Nephron (organoid): ENCODE data around the gene SPRR2A.
"Not testable (repeated sequence)": the region's sequence is repeated elsewhere in the genome, so short reads cannot be mapped to it uniquely, and the experiment has no call there.

Source experiments
- H3K27ac Mint-ChIP-seq, 3 experiments: 2 replicates each; pipeline ENCODE4 v1.8.0; 2020; ENCODE audit warnings: mixed read lengths in 3 of 3, mild to moderate bottlenecking in 2 of 3, moderate library complexity in 1 of 3
- H3K27me3 Mint-ChIP-seq: 2 replicates; pipeline ENCODE4 v1.8.0; 2021; ENCODE audit warnings: low read depth, mild to moderate bottlenecking, moderate library complexity, mixed read lengths
- H3K36me3 Mint-ChIP-seq: 2 replicates; pipeline ENCODE4 v1.8.0; 2020; ENCODE audit warnings: low read depth, mixed read lengths
- H3K4me1 Mint-ChIP-seq: 2 replicates; pipeline ENCODE4 v1.8.0; 2020; ENCODE audit warnings: mixed read lengths
- H3K4me3 Mint-ChIP-seq, 3 experiments: 2 replicates each; pipeline ENCODE4 v1.8.0; 2020; ENCODE audit warnings: mild to moderate bottlenecking in 3 of 3, mixed read lengths in 3 of 3, moderate library complexity in 2 of 3
- H3K9me3 Mint-ChIP-seq: 2 replicates; pipeline ENCODE4 v1.8.0; 2020; ENCODE audit warnings: mixed read lengths
- TF ChIP-seq, protein P1 (sequence below), 3 experiments: fragments of 200-600 bp; sonication (generic); IDR thresholded peaks; one replicate each; pipeline ENCODE4 v1.5.0; 2021; ENCODE audit warnings: antibody characterized with exemption in 3 of 3; ENCODE audit not compliant: unreplicated experiment in 3 of 3

Gene SPRR2A

DNA sequence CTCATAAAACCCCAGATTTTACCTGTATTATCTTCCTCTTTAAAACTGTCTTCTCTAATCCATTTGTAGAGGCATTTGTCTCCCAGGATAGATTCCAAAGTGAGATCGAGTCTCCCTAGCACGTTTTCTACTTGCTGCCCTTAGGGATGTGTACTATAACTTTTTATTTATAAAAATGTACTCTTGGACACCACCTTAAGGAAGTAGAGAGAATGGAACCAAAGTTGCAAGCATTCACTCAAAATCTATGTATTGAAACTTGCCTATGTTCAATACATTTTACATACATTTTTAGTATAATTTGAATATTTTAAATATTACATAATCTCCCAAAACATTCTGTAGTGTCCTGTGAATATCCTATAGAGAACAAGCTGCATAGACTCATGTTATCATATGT is 842 bp upstream of the SPRR2A start:
- Mint-ChIP-seq H3K27ac (no peak overlapping the region), H3K27me3 (no peaks in the 10 kb centered on the region), H3K9me3 (no peaks in the 10 kb centered on the region), H3K4me3 (no peak overlapping the region), H3K36me3 (no peaks in the 10 kb centered on the region), H3K4me1 (no peaks in the 10 kb centered on the region)
- TF ChIP-seq, protein P1, sequence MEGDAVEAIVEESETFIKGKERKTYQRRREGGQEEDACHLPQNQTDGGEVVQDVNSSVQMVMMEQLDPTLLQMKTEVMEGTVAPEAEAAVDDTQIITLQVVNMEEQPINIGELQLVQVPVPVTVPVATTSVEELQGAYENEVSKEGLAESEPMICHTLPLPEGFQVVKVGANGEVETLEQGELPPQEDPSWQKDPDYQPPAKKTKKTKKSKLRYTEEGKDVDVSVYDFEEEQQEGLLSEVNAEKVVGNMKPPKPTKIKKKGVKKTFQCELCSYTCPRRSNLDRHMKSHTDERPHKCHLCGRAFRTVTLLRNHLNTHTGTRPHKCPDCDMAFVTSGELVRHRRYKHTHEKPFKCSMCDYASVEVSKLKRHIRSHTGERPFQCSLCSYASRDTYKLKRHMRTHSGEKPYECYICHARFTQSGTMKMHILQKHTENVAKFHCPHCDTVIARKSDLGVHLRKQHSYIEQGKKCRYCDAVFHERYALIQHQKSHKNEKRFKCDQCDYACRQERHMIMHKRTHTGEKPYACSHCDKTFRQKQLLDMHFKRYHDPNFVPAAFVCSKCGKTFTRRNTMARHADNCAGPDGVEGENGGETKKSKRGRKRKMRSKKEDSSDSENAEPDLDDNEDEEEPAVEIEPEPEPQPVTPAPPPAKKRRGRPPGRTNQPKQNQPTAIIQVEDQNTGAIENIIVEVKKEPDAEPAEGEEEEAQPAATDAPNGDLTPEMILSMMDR (IDR thresholded peaks at IDR 0.05; ENCODE audit: unreplicated experiment in 3 of 3), result no peak

DNA sequence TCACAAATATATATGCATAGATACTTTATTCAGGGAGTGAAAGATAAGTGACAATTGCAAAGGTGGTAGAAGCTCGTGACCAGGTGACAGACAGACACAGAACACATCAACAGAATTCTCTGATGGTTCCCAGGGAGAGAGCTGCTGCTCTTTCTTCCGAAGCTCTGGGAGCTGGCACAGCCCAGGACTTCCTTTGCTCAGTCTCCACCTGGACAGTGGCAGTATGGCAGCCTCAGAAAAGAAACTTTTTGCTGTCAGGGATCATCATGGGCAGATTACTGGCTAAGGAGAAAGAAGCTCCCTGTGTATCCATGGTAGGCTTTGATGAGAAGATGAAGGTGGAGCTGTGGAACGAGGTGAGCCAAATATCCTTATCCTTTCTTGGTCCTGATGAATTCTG is 1.2 kb downstream of the SPRR2A start:
- not testable (repeated sequence) for H3K9me3 Mint-ChIP-seq, H3K36me3 Mint-ChIP-seq

GRCh38 chr1:153049211-153049610 is 8.1 kb downstream of the SPRR2A start:
- Mint-ChIP-seq H3K9me3 (no peaks in the 10 kb centered on the region), H3K4me1 (no peaks in the 10 kb centered on the region), H3K4me3 (no peak overlapping the region), H3K36me3 (no peaks in the 10 kb centered on the region), H3K27me3 (no peaks in the 10 kb centered on the region), H3K27ac (no peak overlapping the region)
- TF ChIP-seq, protein P1 (IDR thresholded peaks at IDR 0.05; ENCODE audit: unreplicated experiment in 3 of 3), result no peak

More for the DNA sequence above, 1.2 kb downstream of the SPRR2A start:
- not testable (repeated sequence) for H3K27me3 Mint-ChIP-seq, H3K4me1 Mint-ChIP-seq, H3K27ac Mint-ChIP-seq, H3K4me3 Mint-ChIP-seq

DNA sequence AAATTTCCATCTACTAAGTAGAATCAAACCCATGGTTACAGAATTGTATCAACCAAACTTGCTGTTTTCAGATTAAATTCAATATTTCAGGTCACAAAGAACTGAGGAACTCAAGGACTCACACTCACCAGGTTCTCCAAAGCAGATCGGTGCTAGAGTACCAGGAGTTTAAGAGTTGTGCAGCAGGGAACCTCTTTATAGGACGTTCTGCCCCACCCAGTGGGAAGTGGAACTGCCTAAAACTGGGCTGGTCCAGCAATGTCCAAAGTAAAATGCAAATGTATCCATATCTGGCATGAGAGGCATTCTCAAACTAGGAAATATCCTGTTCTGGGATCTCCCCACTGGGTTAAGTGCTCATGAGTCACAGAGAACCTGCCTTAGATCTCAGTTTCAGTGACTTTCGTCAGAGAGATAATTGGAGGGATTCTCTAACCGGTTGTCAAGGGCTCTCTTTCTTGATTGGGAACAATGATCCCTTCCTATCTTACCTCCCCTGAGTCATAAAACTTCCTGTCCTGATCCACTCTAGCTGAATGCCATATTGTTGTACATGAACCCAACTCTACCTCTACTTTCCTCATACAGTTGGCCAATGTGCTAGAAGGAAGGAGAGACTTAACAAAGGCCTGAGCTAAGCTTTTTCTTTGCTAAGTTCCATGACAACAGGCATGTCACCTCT is 16.2 kb downstream of the SPRR2A start, which contains the start of gene SPRR2D:
Gene SPRR2D (minus strand): TSS at position 171 of the 682 bp plus-strand sequence. CDS start 774 bp downstream, outside the sequence.
- TF ChIP-seq, protein P1 (IDR thresholded peaks at IDR 0.05; ENCODE audit: unreplicated experiment in 3 of 3), result no peak
- H3K4me1 Mint-ChIP-seq, result no peaks in the 10 kb centered on the region
- no peaks in the 10 kb centered on the region for H3K36me3 Mint-ChIP-seq
- H3K9me3 Mint-ChIP-seq, result no peaks in the 10 kb centered on the region
- no peak within 1 kb of the TSS for H3K27ac Mint-ChIP-seq
- no peak within 1 kb of the TSS for H3K4me3 Mint-ChIP-seq
- peaks cover 6% of the 10 kb centered on the region for H3K27me3 Mint-ChIP-seq

- no peak overlapping the region for H3K27ac Mint-ChIP-seq
- H3K4me1 Mint-ChIP-seq, result no peaks in the 10 kb centered on the region
- no peaks in the 10 kb centered on the region for H3K36me3 Mint-ChIP-seq
- TF ChIP-seq, protein P1 (IDR thresholded peaks at IDR 0.05; ENCODE audit: unreplicated experiment in 3 of 3), result no peak
- peaks cover 13% of the 10 kb centered on the region for H3K27me3 Mint-ChIP-seq
- no peak overlapping the region for H3K4me3 Mint-ChIP-seq
- H3K9me3 Mint-ChIP-seq, result no peaks in the 10 kb centered on the region
These were observed 22.1 kb downstream of the SPRR2A start for GRCh38 chr1:153035211-153035610.

GRCh38 chr1:153032677-153033308 is 24.5 kb downstream of the SPRR2A start:
- Mint-ChIP-seq H3K9me3 (no peaks in the 10 kb centered on the region), H3K27ac (no peak overlapping the region), H3K4me1 (no peaks in the 10 kb centered on the region), H3K4me3 (no peak overlapping the region), H3K27me3 (peaks cover 9% of the 10 kb centered on the region), H3K36me3 (no peaks in the 10 kb centered on the region)
- TF ChIP-seq, protein P1 (IDR thresholded peaks at IDR 0.05; ENCODE audit: unreplicated experiment in 3 of 3), result no peak
